Adrenal gland (tissue), 5 donors: ENCODE measurements around the gene FAM20C.

Source experiments
- POLR2A ChIP-seq, 2 donors: fragments of 450-650 bp; IDR thresholded peaks; one replicate each; pipeline ENCODE4 v1.6.1; 2017; ENCODE audit warnings: antibody characterized with exemption in 2 of 2, mild to moderate bottlenecking in 2 of 2, moderate library complexity in 1 of 2
- TF ChIP-seq, protein P1 (sequence below), 6 experiments: fragments of 450-650 bp in 4 of 6; fragments of 200-600 bp in 2 of 6; sonication (generic) in 1 of 6; IDR thresholded peaks; 1 replicate in 5 of 6; 2 replicates in 1 of 6; pipeline versions ENCODE4 v1.5.1 to v1.8.0; 2016 to 2021; ENCODE audit warnings: antibody characterized with exemption in 6 of 6, mild to moderate bottlenecking in 2 of 6, moderate library complexity in 1 of 6
- donor health status: DM: no; HTN: no; CAD: no.

DNA sequence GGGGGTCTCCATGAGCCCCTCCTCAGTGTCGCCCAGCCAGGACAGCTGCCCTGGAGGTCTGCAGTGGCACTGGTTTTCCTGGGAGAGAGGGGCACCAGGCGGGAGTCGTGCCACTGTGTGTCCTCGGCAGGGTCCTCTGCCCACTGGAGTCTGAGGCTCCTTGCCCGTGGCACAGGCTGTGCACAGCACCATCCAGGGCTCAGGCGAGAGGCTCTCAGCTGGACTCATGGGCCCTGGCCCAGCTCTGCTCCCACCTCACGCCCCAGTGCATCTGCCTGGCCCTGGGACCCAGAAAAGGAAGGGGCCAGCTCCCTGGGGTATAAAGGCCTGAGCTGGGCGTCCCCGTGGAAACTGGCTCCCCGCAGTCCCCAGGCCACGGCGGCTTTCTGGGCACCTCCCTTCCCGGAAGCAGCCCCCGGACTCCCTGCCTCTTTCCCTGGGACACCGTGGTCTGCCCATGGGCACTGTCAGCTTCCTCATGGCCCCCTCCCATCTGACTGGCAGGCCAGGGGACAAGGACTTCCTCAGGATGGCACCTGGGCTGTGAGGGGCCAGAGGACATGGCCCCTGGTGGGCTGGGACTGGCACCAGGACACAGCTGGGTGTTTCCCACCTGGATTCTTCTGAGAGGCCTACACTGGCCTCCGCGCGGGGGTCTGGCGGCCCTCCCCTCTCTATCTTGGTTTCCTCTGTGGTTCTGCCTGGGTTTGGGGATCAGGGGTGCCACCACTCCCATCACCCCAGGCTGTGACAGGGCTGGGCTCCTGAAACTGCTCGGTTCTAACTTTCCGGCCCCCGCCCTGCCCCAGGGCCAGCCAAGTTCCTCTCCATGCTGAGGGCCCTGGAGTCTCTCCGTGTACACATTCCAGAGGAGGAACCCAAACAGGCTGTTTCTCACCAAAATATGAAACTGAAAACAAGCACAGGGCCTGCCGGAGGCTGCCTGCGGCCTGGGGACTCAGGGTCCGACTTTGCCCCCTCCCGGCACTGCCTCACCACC, 103.1 kb downstream of the FAM20C start:
- TF ChIP-seq, protein P1, sequence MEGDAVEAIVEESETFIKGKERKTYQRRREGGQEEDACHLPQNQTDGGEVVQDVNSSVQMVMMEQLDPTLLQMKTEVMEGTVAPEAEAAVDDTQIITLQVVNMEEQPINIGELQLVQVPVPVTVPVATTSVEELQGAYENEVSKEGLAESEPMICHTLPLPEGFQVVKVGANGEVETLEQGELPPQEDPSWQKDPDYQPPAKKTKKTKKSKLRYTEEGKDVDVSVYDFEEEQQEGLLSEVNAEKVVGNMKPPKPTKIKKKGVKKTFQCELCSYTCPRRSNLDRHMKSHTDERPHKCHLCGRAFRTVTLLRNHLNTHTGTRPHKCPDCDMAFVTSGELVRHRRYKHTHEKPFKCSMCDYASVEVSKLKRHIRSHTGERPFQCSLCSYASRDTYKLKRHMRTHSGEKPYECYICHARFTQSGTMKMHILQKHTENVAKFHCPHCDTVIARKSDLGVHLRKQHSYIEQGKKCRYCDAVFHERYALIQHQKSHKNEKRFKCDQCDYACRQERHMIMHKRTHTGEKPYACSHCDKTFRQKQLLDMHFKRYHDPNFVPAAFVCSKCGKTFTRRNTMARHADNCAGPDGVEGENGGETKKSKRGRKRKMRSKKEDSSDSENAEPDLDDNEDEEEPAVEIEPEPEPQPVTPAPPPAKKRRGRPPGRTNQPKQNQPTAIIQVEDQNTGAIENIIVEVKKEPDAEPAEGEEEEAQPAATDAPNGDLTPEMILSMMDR (IDR thresholded peaks at IDR 0.05) = no peak
- TF ChIP-seq POLR2A (IDR thresholded peaks at IDR 0.05) = no peak
